ENCODE data around the gene PADI4.

GRCh38 chr1:17292299-17293160 is 15.5 kb upstream of the PADI4 start:
- no peak for TF ChIP-seq CTCF (IDR thresholded peaks at IDR 0.05)
- no peak for TF ChIP-seq POLR2AphosphoS5 (IDR thresholded peaks at IDR 0.05; ENCODE audit: insufficient read depth in 1 of 2, low read depth in 1 of 2)
- no peak for TF ChIP-seq POLR2A (IDR thresholded peaks at IDR 0.05)
